Measurements from ENCODE around the gene GNAI2. TPM values are rescaled to one million over a fixed set of nuclear protein-coding genes. Genes with fewer than 3 reads are reported as not detected.

The GNAI2 gene
- total RNA-seq, 1 experiment from 2014 or later: 62.0 TPM

- CTCF ChIA-PET: interaction anchor here (0.6 kb wide), 1 partner anchor 25 kb away, joined by 5 read pairs; no protein-coding TSS in a partner anchor
Measured at GRCh38 chr3:50289130-50289529, 53.1 kb downstream of the GNAI2 start.

GRCh38 chr3:50290161-50290641 is 54.2 kb downstream of the GNAI2 start:
- Mint-ChIP-seq H3K4me3 (ENCODE audit: unreplicated experiment) (no peak overlapping the region), H3K27me3 (ENCODE audit: insufficient read depth, unreplicated experiment) (no peaks in the 10 kb centered on the region), H3K9me3 (ENCODE audit: unreplicated experiment) (no peaks in the 10 kb centered on the region), H3K27ac (ENCODE audit: unreplicated experiment) (no peak overlapping the region), H3K36me3 (ENCODE audit: insufficient read depth, unreplicated experiment) (peaks cover 34% of the 10 kb centered on the region), H3K4me1 (ENCODE audit: low read depth, unreplicated experiment) (peaks cover 16% of the 10 kb centered on the region)
- no peak overlapping the region for H3K4me3 ChIP-seq (ENCODE audit: low read depth, low read length)
- H3K9me3 ChIP-seq: no peaks in the 10 kb centered on the region
- POLR2A ChIA-PET: no interaction called here
- H3K36me3 ChIP-seq (ENCODE audit: control insufficient read depth, insufficient read depth, low read length): peaks cover 7% of the 10 kb centered on the region
- no peak for DNase-seq
- CTCF ChIA-PET: no interaction called here
- peaks cover 7% of the 10 kb centered on the region for H3K4me1 ChIP-seq
- no peak for TF ChIP-seq CTCF (IDR thresholded peaks at IDR 0.05; ENCODE audit: insufficient read depth in 1 of 2, low read depth in 1 of 2, low read length in 1 of 2, severe bottlenecking in 1 of 2, unreplicated experiment in 1 of 2)
- no peaks in the 10 kb centered on the region for H3K27me3 ChIP-seq (replicated peaks; ENCODE audit: control insufficient read depth, insufficient read depth, low read length)
- no TSS peak for BruUV-seq (replicated peaks)
- intact Hi-C loops (cut with micrococcal nuclease; ENCODE audit: unreplicated experiment): no loop called here

More at GRCh38 chr3:50289130-50289529, 53.1 kb downstream of the GNAI2 start:
- Mint-ChIP-seq H3K4me3 (ENCODE audit: unreplicated experiment) (no peak overlapping the region), H3K27me3 (ENCODE audit: insufficient read depth, unreplicated experiment) (no peaks in the 10 kb centered on the region), H3K9me3 (ENCODE audit: unreplicated experiment) (no peaks in the 10 kb centered on the region), H3K36me3 (ENCODE audit: insufficient read depth, unreplicated experiment) (peaks cover 34% of the 10 kb centered on the region), H3K4me1 (ENCODE audit: low read depth, unreplicated experiment) (peaks cover 16% of the 10 kb centered on the region), H3K27ac (ENCODE audit: unreplicated experiment) (no peak overlapping the region)
- POLR2A ChIA-PET: interaction anchor here (0.6 kb wide), 1 partner anchor 202 kb away, joined by 6 read pairs; no protein-coding TSS in a partner anchor
- no peaks in the 10 kb centered on the region for H3K9me3 ChIP-seq
- no peak for DNase-seq
- no peak overlapping the region for H3K4me3 ChIP-seq (ENCODE audit: low read depth, low read length)
- H3K36me3 ChIP-seq (ENCODE audit: control insufficient read depth, insufficient read depth, low read length): peaks cover 7% of the 10 kb centered on the region
- H3K27me3 ChIP-seq (replicated peaks; ENCODE audit: control insufficient read depth, insufficient read depth, low read length): no peaks in the 10 kb centered on the region
- intact Hi-C loops (cut with micrococcal nuclease; ENCODE audit: unreplicated experiment): no loop called here
- BruUV-seq (replicated peaks): no TSS peak
- no peak for TF ChIP-seq CTCF (IDR thresholded peaks at IDR 0.05; ENCODE audit: insufficient read depth in 1 of 2, low read depth in 1 of 2, low read length in 1 of 2, severe bottlenecking in 1 of 2, unreplicated experiment in 1 of 2)
- peaks cover 7% of the 10 kb centered on the region for H3K4me1 ChIP-seq

- TSS peak; percentile 84 for BruUV-seq (replicated peaks)
- CTCF ChIA-PET: interaction anchor here (0.7 to 1.5 kb wide), 5 partner anchors 13 to 57 kb away, joined by 3 to 5 read pairs (median 4); partner anchors contain the start of gene GNAI2
- peak within 1 kb of the TSS; percentile 85 for H3K4me3 Mint-ChIP-seq (ENCODE audit: unreplicated experiment)
- POLR2A ChIA-PET: interaction anchor here (0.5 to 1.8 kb wide), 9 partner anchors 9 to 1218 kb away, joined by 3 to 11 read pairs (median 3); partner anchors contain the start of genes CYB561D2, NPRL2 and TUSC2
- H3K27me3 ChIP-seq (replicated peaks; ENCODE audit: control insufficient read depth, insufficient read depth, low read length): no peaks in the 10 kb centered on the region
- no peaks in the 10 kb centered on the region for H3K27me3 Mint-ChIP-seq (ENCODE audit: insufficient read depth, unreplicated experiment)
- peak within 1 kb of the TSS; percentile 78 for H3K4me3 ChIP-seq (ENCODE audit: low read depth, low read length)
- intact Hi-C loops (cut with micrococcal nuclease; ENCODE audit: unreplicated experiment): no loop called here
- no peaks in the 10 kb centered on the region for H3K9me3 Mint-ChIP-seq (ENCODE audit: unreplicated experiment)
- no peaks in the 10 kb centered on the region for H3K9me3 ChIP-seq
- no peak for TF ChIP-seq CTCF (IDR thresholded peaks at IDR 0.05; ENCODE audit: insufficient read depth in 1 of 2, low read depth in 1 of 2, low read length in 1 of 2, severe bottlenecking in 1 of 2, unreplicated experiment in 1 of 2)
- peaks cover 34% of the 10 kb centered on the region for H3K36me3 Mint-ChIP-seq (ENCODE audit: insufficient read depth, unreplicated experiment)
- H3K4me1 Mint-ChIP-seq (ENCODE audit: low read depth, unreplicated experiment): peaks cover 16% of the 10 kb centered on the region
- peaks cover 7% of the 10 kb centered on the region for H3K4me1 ChIP-seq
- peaks cover 7% of the 10 kb centered on the region for H3K36me3 ChIP-seq (ENCODE audit: control insufficient read depth, insufficient read depth, low read length)
- peak; percentile 96 to 98 for DNase-seq
- peak within 1 kb of the TSS; percentile 98 for H3K27ac Mint-ChIP-seq (ENCODE audit: unreplicated experiment)
Measured at GRCh38 chr3:50292159-50293078, 56.4 kb downstream of the GNAI2 start, which contains the start of gene IFRD2. Gene IFRD2 (minus strand): TSS chr3:50292429. CDS start chr3:50292274, 155 bp downstream.
